Colonic mucosa (tissue), 4 donors: ENCODE results near the gene PADI6. TPM values are rescaled to one million over a fixed set of nuclear protein-coding genes. Genes with fewer than 3 reads are reported as not detected.
"Not testable (repeated sequence)": the region's sequence is repeated elsewhere in the genome, so short reads cannot be mapped to it uniquely, and the experiment has no call there.

ENCODE experiments used
- DNase-seq: peaks from one replicate; pipeline ENCODE4 v3.0.0-alpha.2; 2020
- H3K27ac ChIP-seq: fragments of 200-600 bp; one replicate; pipeline ENCODE4 v1.8.0; 2021
- H3K27me3 ChIP-seq: fragments of 200-600 bp; one replicate; pipeline ENCODE4 v1.8.0; 2021
- H3K36me3 ChIP-seq: fragments of 200-600 bp; one replicate; pipeline ENCODE4 v1.8.0; 2021
- H3K4me1 ChIP-seq: fragments of 200-600 bp; one replicate; pipeline ENCODE4 v1.8.0; 2021; ENCODE audit warnings: mild to moderate bottlenecking
- H3K4me3 ChIP-seq: fragments of 200-600 bp; one replicate; pipeline ENCODE4 v1.8.0; 2021
- H3K9ac ChIP-seq, 2 donors: one replicate each; pipeline ENCODE4 v1.7.0; 2013; ENCODE audit warnings: control low read depth in 2 of 2, low read depth in 2 of 2, low read length in 2 of 2
- H3K9me3 ChIP-seq: fragments of 200-600 bp; one replicate; pipeline ENCODE4 v1.8.0; 2021
- intact Hi-C: fragments of 100-400 bp; cut with DNase I; formaldehyde crosslinking; loops from one replicate; pipeline ENCODE4 v1.14.1; 2022
- total RNA-seq, 2 donors: library from RNA; stranded (reverse); fragmentation: NEBNext Ultra II Directional in 1 of 2; extraction: Animal tissue kit (Norgen Biotek cat#: 25700) in 1 of 2; gene quantifications; one replicate each; pipeline ENCODE4 v1.2.1, GENCODE V29; 2021
- TF ChIP-seq, protein P1 (sequence below): fragments of 200-600 bp; IDR thresholded peaks from one replicate; pipeline ENCODE4 v1.8.0; 2022; ENCODE audit warnings: antibody characterized with exemption, mild to moderate bottlenecking
- donor health status: healthy.
- donor health status: DM: no; HTN: no; CAD: no.
- donor health status: DM: no; HTN: no; CAD: no.

The PADI6 gene
- total RNA-seq, 2 donors from 2014 or later, result not detected

DNA sequence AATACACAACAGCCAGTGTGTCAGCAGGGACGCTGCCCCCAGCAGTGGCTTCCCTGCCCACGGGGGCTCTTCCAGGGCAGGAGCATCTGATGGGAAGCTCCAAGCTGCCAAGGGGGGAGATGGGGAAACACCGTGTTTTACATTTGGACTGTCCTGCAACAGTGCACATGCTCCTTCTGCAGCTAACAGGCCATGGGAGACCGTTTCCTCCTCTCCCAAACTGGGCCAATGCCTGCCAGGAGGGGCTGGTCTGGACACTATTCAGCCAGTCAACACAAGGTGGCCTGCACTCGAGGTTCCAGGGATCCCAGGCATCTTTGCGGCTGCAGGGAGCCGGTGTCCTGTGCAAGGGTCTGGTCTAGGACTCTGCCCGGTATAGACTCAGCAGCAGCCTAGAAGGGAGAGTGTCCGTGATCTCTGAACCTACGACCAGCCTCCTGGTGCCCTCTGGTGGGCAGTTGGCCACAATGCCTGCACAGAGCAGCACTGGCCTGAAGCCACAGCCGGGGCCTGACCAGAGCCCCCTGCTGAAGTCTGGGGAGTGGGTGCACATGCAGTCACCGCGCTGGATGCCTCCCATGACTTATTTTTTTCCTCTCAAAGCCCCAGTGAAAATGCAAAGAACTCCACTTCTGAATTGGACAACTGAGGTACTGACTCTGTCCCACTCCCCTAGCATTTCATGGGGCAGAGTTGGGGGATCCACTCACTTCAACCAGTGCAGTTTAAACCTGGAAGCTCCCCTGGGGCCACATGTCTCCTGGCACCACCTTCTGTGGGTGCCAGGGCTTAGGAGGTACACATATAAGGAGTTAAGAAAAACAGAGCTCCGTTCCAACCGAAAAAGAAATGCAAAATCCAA lies 34.1 kb downstream of the PADI6 start:
- Histone ChIP-seq H3K9ac (no peak overlapping the region), H3K27ac (no peak overlapping the region), H3K9me3 (no peaks in the 10 kb centered on the region), H3K4me3 (no peak overlapping the region), H3K27me3 (no peaks in the 10 kb centered on the region), H3K4me1 (no peaks in the 10 kb centered on the region), H3K36me3 (no peaks in the 10 kb centered on the region)
- peak; percentile 53 for DNase-seq
- TF ChIP-seq, protein P1, sequence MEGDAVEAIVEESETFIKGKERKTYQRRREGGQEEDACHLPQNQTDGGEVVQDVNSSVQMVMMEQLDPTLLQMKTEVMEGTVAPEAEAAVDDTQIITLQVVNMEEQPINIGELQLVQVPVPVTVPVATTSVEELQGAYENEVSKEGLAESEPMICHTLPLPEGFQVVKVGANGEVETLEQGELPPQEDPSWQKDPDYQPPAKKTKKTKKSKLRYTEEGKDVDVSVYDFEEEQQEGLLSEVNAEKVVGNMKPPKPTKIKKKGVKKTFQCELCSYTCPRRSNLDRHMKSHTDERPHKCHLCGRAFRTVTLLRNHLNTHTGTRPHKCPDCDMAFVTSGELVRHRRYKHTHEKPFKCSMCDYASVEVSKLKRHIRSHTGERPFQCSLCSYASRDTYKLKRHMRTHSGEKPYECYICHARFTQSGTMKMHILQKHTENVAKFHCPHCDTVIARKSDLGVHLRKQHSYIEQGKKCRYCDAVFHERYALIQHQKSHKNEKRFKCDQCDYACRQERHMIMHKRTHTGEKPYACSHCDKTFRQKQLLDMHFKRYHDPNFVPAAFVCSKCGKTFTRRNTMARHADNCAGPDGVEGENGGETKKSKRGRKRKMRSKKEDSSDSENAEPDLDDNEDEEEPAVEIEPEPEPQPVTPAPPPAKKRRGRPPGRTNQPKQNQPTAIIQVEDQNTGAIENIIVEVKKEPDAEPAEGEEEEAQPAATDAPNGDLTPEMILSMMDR, result peak; percentile 57
- intact Hi-C loops, result no loop called here

DNA sequence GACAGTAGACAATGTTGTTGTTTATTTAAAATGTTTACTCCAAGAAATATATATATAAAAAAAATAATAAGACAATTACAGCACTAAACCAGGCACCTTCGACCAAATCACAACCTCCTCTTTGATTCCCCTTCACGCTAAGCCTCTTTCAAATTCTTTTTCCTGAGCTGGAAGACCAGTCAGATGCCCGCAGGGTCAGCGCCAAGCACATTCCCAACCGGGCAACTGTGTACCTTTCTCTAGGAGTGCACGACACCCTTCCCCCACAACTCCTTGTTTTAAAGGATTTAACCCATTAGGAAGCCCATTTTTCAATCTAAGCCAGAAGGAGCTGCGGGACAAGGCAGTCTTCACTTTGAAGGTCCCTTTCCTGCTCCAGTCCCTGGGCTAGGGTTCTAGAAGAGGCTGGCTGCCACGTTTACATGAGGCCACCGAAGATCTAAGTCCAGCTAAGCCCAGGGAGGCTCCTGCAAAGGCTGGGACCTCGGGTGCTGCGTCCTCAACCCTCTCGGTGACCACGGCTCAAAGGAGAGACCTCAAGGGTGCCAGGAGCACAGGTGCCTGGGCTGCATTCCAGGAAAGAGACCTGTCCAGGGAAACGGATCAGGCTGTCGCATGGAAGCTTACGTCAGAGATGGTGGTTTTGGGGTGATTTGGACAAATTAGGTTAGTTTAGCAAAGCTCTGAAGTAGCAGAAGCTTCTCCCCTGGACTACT lies 34.9 kb downstream of the PADI6 start:
- H3K9ac ChIP-seq, intact Hi-C loops, H3K27ac ChIP-seq, H3K27me3 ChIP-seq, H3K4me3 ChIP-seq, H3K36me3 ChIP-seq, H3K4me1 ChIP-seq, H3K9me3 ChIP-seq, DNase-seq: not testable (repeated sequence)

DNA sequence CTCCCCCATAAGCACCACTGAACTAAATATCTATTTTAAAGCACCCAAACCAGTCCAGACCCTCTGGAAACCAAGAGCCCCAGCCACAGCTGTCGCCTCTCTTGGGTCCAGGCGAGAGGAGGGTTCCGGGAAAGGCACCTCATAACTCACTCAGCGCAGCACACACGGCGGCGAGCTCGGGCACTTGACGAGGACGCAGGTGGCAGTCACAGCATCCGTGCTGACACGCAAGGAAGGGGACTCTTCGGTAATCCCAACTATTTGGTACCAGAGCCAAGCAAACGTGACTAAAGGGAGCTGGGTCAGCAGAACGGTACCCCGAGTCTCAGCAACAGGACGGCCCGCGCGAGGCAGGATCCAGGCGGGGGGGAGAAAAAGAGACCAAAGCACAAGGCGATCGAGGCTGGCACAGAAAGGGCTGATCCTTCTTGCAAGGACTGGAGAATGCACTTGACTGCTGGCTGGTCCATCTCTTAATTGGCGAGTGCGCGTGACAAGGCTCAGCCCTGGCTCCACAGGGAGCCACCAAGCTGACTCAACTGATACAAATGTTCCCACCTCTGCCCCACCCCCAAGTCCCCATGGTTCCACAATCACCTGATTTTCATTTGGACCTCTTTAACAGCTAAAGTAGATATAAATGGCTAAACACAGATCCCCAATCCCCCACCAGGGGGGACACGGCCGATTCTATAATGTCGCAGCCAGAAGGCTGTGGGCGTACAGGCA lies 36.0 kb downstream of the PADI6 start:
- H3K9ac ChIP-seq, H3K4me1 ChIP-seq, intact Hi-C loops, H3K27ac ChIP-seq, H3K9me3 ChIP-seq, H3K4me3 ChIP-seq, H3K36me3 ChIP-seq, DNase-seq, H3K27me3 ChIP-seq: not testable (repeated sequence)

DNA sequence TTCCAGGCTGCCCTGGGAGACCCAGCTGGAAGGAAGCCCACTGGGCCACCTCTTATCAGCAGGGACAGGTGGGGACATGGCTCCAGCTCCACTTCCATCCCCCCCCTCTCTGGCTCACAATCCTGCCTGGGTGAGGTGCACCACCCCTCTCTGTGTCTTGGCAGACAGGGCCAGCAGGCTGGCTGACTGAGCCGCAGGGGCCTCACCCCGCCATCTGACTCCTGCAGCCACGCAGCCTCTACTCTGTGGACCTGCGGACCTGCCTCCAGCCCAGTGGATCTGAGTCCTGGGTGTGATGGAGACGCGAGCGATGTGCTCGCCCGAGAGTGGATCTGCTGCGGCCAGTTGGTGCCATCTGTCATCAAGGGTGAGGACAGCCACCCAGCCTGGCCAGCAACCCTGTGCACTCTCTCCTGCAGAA lies 37.4 kb downstream of the PADI6 start:
- no peaks in the 10 kb centered on the region for H3K4me1 ChIP-seq
- no peak for DNase-seq
- intact Hi-C loops, result no loop called here
- TF ChIP-seq, protein P1, result no peak
- H3K27me3 ChIP-seq, result no peaks in the 10 kb centered on the region
- H3K27ac ChIP-seq, result no peak overlapping the region
- H3K36me3 ChIP-seq, result no peaks in the 10 kb centered on the region
- no peaks in the 10 kb centered on the region for H3K9me3 ChIP-seq
- no peak overlapping the region for H3K4me3 ChIP-seq
- H3K9ac ChIP-seq, result no peak overlapping the region

DNA sequence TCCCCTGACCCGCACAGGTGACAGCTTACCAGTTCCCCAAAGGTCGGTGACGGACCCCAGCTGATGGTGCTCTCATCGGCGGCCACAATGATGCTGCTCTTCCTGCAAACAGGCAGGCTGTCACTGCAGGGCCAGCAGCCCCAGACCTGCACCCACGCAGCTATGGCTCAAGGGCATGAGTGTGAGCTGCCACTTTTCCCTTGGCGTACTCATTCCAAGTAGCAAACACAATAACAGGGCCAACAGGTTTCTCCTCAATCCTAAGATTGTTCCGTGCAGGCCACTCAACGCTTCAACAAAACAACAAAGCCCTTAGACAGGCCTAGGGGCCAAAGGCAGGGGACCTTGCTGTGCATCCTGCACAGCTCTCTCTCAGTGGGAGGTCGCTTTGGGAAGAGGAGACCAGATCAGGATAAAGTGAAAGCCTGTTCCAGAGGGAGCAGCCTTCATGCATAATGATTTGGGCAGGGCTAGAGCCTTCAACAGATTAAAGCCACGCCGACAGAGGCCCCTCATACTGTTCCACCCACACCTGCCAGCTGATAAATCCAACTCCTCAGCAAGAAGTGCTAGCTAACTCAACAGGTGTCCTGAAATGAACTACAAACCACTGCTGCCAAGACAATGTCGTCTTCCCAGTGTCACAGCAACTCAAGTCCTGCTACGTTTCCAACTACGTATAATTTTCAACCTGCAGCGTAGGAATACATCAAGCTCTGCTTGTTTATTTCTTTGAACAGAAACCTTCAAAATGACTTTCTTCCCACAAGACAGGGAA lies 40.3 kb downstream of the PADI6 start:
- Histone ChIP-seq H3K4me1 (no peaks in the 10 kb centered on the region), H3K9ac (no peak overlapping the region), H3K27me3 (no peaks in the 10 kb centered on the region), H3K27ac (no peak overlapping the region), H3K36me3 (no peaks in the 10 kb centered on the region), H3K9me3 (no peaks in the 10 kb centered on the region), H3K4me3 (no peak overlapping the region)
- intact Hi-C loops, result loop anchor here (10.0 kb wide), 1 partner anchor 233 kb away; no protein-coding TSS in a partner anchor
- no peak for DNase-seq
- TF ChIP-seq, protein P1, result no peak

DNA sequence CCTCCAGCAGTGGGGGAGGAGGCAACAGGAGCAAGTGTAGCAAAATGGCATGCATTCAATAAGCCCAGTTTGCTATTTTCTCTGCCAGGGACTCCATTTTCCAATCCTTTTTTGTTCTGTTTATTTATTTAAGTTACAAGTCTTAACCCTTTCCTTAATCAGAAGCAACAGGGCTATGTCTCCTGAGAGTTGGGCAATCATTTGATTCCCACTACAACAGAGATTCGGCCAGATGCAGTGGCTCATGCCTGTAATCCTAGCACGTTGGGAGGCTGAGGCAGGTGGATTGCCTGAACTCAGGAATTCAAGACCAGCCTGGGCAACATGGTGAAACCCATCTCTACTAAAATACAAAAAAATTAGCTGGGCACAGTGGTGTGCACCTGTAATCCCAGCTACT lies 42.0 kb downstream of the PADI6 start:
- H3K4me3 ChIP-seq, result no peak overlapping the region
- intact Hi-C loops, result loop anchor here (10.0 kb wide), 1 partner anchor 231 kb away; no protein-coding TSS in a partner anchor

More for the DNA sequence above, 42.0 kb downstream of the PADI6 start:
- Histone ChIP-seq H3K27me3 (no peaks in the 10 kb centered on the region), H3K27ac (no peak overlapping the region), H3K9ac (no peak overlapping the region), H3K36me3 (no peaks in the 10 kb centered on the region), H3K9me3 (no peaks in the 10 kb centered on the region), H3K4me1 (no peaks in the 10 kb centered on the region)
- TF ChIP-seq, protein P1, result no peak
- no peak for DNase-seq
